Activated T-cell treated with anti-CD3 and anti-CD28 coated beads, Interleukin-2, amount 50 U/mL, for 24 hours (primary cell): ENCODE results near the gene PRKCE.

Experiments
- DNase-seq: peaks from one replicate; pipeline ENCODE4 v3.0.0-alpha.2; 2020
- H3K27ac Mint-ChIP-seq: 2 replicates; pipeline ENCODE4 v1.8.0; 2020; ENCODE audit warnings: mild to moderate bottlenecking, mixed read lengths
- H3K27me3 Mint-ChIP-seq: 2 replicates; pipeline ENCODE4 v1.8.0; 2020; ENCODE audit warnings: mixed read lengths
- H3K36me3 Mint-ChIP-seq: 2 replicates; pipeline ENCODE4 v1.8.0; 2020; ENCODE audit warnings: low read depth, mixed read lengths
- H3K4me1 Mint-ChIP-seq: 2 replicates; pipeline ENCODE4 v1.8.0; 2020; ENCODE audit warnings: low read depth, mixed read lengths
- H3K4me3 Mint-ChIP-seq: 2 replicates; pipeline ENCODE4 v1.8.0; 2020; ENCODE audit warnings: mild to moderate bottlenecking, moderate library complexity, mixed read lengths
- H3K9me3 Mint-ChIP-seq: 2 replicates; pipeline ENCODE4 v1.8.0; 2020; ENCODE audit warnings: mixed read lengths

PRKCE gene

DNA sequence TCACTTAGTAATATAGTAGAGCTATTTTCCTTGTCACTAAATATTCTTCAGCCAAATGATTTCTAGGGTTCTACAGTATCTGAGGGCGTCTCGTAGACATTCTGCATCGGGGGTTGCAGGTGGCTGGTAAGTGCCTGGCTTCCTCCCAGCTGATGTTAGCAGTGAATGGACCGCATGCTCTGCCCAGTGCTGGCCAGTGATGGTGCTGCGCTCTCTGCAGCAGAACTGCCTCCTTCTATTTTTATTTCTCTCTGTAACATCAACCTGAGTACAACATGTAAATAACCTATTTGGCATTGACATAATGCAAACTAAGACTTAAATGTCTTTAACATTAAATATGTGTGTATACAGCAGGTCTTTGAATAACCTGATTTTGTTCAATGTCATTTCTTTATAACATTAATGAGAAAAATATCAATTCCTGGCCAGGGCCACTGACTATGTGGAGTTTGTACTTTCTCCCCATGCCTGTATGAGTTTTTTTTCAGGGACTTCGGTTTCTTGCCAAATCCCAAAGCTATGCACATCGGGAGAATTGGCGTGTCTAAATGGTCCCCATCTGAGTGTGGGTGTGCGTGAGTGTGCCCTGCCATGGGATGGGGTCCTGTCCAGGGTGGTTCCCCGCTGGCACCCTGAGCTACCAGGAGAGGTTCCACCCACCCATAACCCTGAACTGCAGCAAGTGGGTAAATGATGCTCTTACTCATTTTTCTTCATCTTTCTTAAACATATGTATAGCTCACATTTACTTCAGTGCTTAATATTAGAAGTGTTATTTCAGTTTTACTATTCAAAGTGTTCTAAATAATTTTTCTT, 367.5 kb downstream of the PRKCE start:
- Mint-ChIP-seq H3K27me3 (no peaks in the 10 kb centered on the region), H3K9me3 (no peaks in the 10 kb centered on the region)

DNA sequence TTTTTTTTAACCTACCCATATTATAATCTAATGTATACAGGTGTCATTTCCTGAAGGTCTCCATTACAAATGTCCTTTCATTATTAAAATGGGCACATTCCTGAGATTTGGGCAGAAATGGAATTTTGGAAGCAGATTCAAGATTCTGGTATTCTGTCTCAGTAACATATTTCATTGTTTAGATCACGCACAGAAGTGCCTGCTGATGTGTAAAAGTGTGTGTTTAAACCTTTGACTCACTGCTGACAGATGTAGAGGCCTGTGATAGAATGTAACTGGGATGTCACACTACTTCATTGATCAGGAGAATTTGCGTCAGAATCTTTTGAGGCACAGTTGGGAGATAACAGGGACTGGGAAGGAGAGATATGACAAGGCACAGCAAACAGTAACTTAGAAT, 368.9 kb downstream of the PRKCE start:
- no peaks in the 10 kb centered on the region for H3K27me3 Mint-ChIP-seq
- peak overlapping the region; percentile 30 for H3K27ac Mint-ChIP-seq

More for the DNA sequence above, 367.5 kb downstream of the PRKCE start:
- peaks cover 13% of the 10 kb centered on the region for H3K36me3 Mint-ChIP-seq
- H3K27ac Mint-ChIP-seq: peak overlapping the region; percentile 71
- H3K4me1 Mint-ChIP-seq: peaks cover 8% of the 10 kb centered on the region
- no peak for DNase-seq
- H3K4me3 Mint-ChIP-seq: no peak overlapping the region

DNA sequence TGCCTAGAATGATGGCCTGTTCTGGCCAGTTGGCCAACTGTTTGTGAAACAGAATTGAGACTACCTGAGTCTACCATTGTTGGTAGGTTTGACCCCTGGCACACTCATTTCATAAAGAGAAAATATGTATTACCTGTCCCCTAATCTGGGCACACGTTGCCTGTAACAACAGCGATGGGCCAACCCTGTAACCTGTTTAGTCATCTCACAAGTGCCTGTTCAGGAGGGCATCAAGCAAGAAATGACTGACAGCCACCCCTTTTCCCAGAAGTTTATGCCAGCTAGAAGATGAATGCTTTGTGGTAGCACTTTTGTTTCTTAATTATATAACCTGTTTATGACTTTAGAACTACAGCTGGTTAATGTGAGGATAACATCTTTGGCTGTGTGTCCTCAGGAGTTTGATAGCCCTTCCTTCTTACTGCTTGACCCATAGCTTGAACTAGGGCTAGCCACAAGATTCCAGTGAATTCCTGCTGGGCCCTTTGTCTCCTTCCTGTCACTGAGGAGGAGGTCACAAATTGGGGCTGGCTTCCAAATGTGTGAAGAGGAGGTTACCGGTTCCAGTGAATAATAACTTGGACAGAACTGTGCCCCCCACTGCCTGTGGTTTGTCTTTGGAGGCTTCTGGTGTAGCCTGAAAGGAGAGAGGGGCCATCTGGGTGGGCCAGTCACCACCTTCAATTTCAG, 371.8 kb downstream of the PRKCE start:
- DNase-seq: no peak
- Mint-ChIP-seq H3K27ac (no peak overlapping the region), H3K4me1 (peaks cover 8% of the 10 kb centered on the region), H3K9me3 (no peaks in the 10 kb centered on the region), H3K4me3 (no peak overlapping the region), H3K36me3 (peaks cover 3% of the 10 kb centered on the region), H3K27me3 (no peaks in the 10 kb centered on the region)

More for the DNA sequence above, 368.9 kb downstream of the PRKCE start:
- H3K36me3 Mint-ChIP-seq: peaks cover 9% of the 10 kb centered on the region
- H3K9me3 Mint-ChIP-seq: no peaks in the 10 kb centered on the region
- DNase-seq: no peak
- peaks cover 8% of the 10 kb centered on the region for H3K4me1 Mint-ChIP-seq
- H3K4me3 Mint-ChIP-seq: no peak overlapping the region

DNA sequence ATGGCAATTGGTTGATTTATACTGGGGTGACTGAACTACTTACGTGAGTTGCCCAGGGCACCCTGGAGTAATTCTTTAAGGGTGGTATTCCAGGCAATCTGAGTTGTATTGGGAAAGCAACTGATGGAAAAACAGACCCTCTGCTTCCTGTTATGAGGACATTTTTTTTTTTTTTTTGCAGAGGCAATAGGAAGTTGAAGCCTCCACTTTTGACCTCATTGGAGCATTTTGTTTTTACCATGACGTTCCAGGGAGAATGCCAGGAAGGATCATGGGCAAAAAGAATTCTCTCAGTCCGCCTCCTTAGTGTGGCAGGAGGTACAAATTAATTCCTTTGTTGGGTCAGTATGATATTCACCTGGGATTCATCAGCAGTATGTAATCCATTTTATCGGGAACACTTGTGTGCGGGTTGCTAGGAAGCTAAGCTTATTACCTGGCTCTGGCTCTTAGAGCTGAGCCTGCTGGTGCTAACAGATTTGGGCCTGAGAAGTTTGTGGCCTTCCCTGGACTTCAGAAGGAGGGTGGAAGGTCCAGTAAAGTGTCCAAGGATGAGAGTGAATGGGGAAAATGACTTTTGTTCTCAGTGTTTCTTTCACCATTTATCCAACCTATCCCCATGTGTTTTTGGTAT, 372.8 kb downstream of the PRKCE start:
- Mint-ChIP-seq H3K27ac (no peak overlapping the region), H3K4me3 (no peak overlapping the region), H3K9me3 (no peaks in the 10 kb centered on the region), H3K4me1 (peaks cover 8% of the 10 kb centered on the region), H3K36me3 (peaks cover 3% of the 10 kb centered on the region), H3K27me3 (no peaks in the 10 kb centered on the region)
- no peak for DNase-seq

DNA sequence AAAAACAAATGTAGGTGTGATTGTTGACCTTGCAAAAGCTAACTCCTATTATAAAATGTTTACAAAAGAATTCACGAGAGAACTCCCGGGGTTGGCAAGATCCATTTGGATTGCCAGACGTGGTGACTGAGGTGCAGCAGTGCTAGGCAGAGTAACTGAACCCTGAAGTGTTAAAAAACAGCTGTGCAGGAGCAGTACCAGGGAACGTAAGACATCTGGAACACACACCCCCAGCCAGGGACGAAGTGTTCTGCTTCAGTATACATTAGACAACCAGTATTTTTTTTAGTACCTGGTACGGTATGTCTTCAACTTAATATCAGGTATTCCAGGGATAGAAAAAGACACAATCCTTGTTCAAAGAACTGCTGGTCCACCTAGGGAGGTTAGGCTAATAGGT, 373.6 kb downstream of the PRKCE start:
- Mint-ChIP-seq H3K27me3 (no peaks in the 10 kb centered on the region), H3K27ac (no peak overlapping the region), H3K36me3 (peaks cover 3% of the 10 kb centered on the region)

DNA sequence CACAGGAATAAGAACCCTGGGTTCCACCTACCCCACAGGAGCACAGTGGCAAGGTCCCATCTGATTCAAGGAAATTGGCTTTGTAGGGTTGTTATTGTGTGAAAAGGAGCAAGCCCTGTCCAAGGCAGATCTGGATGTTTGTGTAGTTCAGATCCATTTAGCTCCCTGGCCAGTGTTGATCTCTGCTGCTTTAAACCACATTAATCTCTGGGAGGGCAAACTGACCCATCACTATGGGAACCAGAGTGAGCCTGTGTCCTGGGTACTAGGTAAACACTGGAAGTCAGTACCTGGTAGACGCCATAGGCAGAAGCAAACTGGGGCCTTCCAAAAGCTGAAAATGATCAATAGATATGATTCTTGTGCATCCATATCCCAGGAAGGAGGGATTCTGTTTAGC, 374.2 kb downstream of the PRKCE start:
- Mint-ChIP-seq H3K9me3 (no peaks in the 10 kb centered on the region), H3K27me3 (no peaks in the 10 kb centered on the region), H3K27ac (no peak overlapping the region), H3K36me3 (peaks cover 3% of the 10 kb centered on the region), H3K4me1 (peaks cover 2% of the 10 kb centered on the region), H3K4me3 (no peak overlapping the region)
- DNase-seq: no peak

More for the DNA sequence above, 373.6 kb downstream of the PRKCE start:
- DNase-seq: no peak
- H3K9me3 Mint-ChIP-seq: no peaks in the 10 kb centered on the region
- H3K4me3 Mint-ChIP-seq: no peak overlapping the region
- H3K4me1 Mint-ChIP-seq: peaks cover 4% of the 10 kb centered on the region

DNA sequence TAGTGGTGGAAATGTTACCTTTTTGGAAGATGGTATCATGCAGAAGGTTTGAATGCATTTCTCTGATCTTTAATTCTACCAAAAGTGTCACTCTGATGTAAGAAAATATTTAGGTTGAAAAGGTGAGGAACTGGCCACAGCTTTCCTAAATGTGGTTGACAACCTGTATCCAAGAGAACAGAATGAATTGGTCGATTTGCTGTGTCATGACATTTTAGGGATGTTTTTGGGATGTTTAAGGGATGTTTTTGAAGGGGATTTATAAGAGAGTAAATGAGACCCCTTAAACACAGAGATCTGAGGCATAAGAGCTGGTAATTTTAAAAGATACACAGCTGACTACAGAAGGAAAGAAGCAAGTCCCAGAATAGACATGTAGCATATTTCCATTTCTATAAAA, 375.0 kb downstream of the PRKCE start:
- DNase-seq: no peak
- Mint-ChIP-seq H3K27me3 (no peaks in the 10 kb centered on the region), H3K27ac (no peak overlapping the region), H3K36me3 (peaks cover 3% of the 10 kb centered on the region), H3K4me1 (peaks cover 6% of the 10 kb centered on the region), H3K9me3 (no peaks in the 10 kb centered on the region), H3K4me3 (no peak overlapping the region)

DNA sequence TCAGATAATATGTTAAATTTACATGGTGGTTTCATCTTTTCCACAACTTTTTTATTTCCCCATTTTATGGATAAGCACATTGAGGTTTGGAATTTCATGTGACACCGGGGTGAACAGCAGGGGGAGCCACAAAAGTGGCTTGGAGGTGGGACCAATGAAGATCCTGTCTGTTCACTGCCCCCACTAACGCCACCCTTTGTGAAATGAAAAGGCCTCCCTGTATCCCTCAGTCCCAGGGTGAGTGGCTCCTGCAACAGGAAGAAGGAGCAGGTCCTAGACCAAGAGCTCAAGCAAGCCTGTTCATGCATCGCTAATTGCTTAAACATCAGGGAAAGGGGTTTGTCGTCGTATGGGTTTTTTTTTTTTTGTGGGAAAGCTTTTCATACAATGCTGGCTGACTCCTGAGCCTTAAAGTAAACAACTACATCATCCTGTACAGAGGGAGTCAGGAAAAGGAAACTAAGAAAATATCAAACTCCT, 377.9 kb downstream of the PRKCE start:
- H3K27me3 Mint-ChIP-seq: no peaks in the 10 kb centered on the region
- peaks cover 20% of the 10 kb centered on the region for H3K4me1 Mint-ChIP-seq
- H3K36me3 Mint-ChIP-seq: no peaks in the 10 kb centered on the region
- no peak overlapping the region for H3K27ac Mint-ChIP-seq
- H3K4me3 Mint-ChIP-seq: no peak overlapping the region
- no peak for DNase-seq
- H3K9me3 Mint-ChIP-seq: no peaks in the 10 kb centered on the region

DNA sequence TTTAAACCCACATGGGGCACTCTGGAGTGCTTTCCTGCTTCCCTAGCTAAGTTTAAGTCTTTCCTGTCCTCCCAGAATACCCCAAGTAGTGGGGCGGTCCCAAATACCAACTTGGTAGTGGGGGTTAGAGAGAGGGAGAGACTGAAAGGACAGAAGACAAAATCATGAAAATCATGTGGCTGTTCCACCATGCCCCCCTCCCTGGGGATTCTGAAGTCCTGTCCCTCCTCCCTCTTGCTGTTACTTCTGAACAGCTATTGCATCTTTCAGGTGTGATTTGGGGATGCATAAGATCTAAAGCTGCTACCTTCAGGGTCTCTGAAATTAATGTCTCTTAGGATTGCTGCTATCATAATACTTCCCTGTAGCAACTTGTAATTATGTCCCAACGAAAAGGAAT, 378.9 kb downstream of the PRKCE start:
- peaks cover 20% of the 10 kb centered on the region for H3K4me1 Mint-ChIP-seq
- no peaks in the 10 kb centered on the region for H3K27me3 Mint-ChIP-seq
- H3K27ac Mint-ChIP-seq: no peak overlapping the region
- DNase-seq: no peak
- no peaks in the 10 kb centered on the region for H3K9me3 Mint-ChIP-seq
- no peak overlapping the region for H3K4me3 Mint-ChIP-seq
- H3K36me3 Mint-ChIP-seq: no peaks in the 10 kb centered on the region

DNA sequence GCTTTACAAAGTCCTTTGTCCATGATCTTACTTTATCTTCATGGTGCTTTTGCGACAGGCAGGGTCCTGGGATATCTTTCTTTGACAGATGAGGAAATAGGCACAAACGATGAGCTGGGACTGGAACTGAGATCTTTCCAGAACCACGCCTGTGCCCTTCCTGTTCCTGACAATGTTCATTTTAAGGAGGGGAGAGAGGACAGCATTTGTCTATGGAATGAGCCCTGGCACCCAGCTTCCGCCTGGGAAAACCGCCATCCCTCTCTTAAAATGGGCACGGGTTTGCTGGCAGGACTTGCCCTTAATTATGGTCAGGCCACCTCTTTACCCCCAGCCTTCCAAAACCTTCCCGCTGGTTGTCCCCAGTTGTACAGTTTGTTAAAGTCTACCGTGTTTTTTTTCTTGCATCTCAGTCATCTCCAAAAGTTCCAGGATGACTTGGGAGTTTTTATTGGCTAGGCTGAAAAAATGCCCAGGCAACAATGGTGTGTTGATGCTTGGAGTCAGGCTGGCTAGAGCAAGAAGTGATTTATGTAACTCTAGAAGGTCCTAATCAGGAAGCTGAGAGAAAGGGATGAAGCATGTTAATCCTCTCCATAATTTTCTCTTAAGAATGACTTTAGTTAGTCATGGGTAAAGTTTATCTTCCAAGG, 380.8 kb downstream of the PRKCE start:
- H3K27ac Mint-ChIP-seq: peak overlapping the region; percentile 68
- H3K4me3 Mint-ChIP-seq: no peak overlapping the region
- no peak for DNase-seq
- no peaks in the 10 kb centered on the region for H3K9me3 Mint-ChIP-seq
- H3K27me3 Mint-ChIP-seq: no peaks in the 10 kb centered on the region
- no peaks in the 10 kb centered on the region for H3K36me3 Mint-ChIP-seq
- peaks cover 20% of the 10 kb centered on the region for H3K4me1 Mint-ChIP-seq

DNA sequence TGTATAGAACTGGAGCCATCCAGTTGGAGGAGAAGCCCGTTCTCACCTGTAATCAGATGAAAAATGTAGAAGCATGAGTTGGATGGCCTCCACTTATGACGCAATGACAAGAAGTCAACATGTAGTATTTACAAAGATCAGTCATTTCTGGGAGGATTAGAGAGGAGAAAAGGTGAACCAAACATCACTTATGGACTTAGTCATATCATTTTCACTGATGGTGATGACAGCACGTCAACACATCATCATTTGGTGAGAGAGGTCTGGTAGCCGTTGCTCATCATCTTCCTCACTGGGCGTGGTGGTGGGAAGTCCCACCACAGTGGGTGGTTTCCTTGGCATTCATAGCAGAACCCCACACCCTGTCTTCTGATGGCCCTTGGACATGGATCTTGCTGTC, 381.5 kb downstream of the PRKCE start:
- Mint-ChIP-seq H3K36me3 (no peaks in the 10 kb centered on the region), H3K9me3 (no peaks in the 10 kb centered on the region), H3K4me3 (no peak overlapping the region), H3K27ac (peak overlapping the region; percentile 80), H3K4me1 (peaks cover 20% of the 10 kb centered on the region), H3K27me3 (no peaks in the 10 kb centered on the region)
- peak; percentile 34 for DNase-seq

DNA sequence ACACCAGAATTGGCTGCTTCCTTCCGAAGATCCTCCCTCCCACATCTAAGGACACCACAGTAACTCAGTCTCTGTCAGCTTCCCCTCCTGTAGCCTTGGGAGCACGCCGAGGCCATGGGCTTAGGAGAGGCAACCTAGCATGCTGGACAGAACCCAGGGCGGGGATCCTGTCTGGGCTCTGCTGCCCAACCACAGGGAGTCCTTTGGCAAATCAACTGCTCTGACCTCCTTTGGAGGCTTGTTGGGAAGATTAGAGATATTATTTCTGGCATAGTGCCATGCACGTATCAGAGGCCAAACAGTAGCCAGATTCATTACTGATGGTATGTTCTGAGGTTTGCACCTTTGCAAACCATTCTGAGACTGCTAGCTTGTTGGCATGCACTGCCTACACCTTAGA, 383.1 kb downstream of the PRKCE start:
- H3K4me1 Mint-ChIP-seq: peaks cover 20% of the 10 kb centered on the region
- no peak for DNase-seq
- H3K9me3 Mint-ChIP-seq: no peaks in the 10 kb centered on the region
- no peaks in the 10 kb centered on the region for H3K36me3 Mint-ChIP-seq
- H3K27me3 Mint-ChIP-seq: no peaks in the 10 kb centered on the region
- H3K27ac Mint-ChIP-seq: no peak overlapping the region
- no peak overlapping the region for H3K4me3 Mint-ChIP-seq

DNA sequence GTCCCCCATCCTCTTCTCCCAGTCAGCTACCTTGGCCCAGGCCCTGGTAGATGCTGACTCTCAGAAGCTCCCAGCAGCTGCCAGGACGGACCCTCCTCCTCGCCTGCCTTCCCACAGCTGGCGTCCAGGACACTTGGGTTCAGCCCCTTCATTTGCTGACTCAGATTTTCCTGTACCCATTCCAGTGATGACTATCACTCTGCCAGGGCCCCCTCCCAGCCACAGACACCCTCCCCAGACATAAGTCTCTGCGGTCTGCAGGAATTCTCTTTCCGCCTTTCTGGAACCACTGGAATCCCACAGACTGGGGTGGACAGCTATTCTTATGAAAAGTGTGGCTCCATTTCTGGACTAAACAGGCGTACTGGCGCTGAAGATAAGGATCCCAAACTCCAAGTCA, 385.5 kb downstream of the PRKCE start:
- Mint-ChIP-seq H3K27me3 (no peaks in the 10 kb centered on the region), H3K4me3 (no peak overlapping the region), H3K4me1 (peaks cover 16% of the 10 kb centered on the region), H3K27ac (no peak overlapping the region), H3K9me3 (no peaks in the 10 kb centered on the region), H3K36me3 (no peaks in the 10 kb centered on the region)
- no peak for DNase-seq

DNA sequence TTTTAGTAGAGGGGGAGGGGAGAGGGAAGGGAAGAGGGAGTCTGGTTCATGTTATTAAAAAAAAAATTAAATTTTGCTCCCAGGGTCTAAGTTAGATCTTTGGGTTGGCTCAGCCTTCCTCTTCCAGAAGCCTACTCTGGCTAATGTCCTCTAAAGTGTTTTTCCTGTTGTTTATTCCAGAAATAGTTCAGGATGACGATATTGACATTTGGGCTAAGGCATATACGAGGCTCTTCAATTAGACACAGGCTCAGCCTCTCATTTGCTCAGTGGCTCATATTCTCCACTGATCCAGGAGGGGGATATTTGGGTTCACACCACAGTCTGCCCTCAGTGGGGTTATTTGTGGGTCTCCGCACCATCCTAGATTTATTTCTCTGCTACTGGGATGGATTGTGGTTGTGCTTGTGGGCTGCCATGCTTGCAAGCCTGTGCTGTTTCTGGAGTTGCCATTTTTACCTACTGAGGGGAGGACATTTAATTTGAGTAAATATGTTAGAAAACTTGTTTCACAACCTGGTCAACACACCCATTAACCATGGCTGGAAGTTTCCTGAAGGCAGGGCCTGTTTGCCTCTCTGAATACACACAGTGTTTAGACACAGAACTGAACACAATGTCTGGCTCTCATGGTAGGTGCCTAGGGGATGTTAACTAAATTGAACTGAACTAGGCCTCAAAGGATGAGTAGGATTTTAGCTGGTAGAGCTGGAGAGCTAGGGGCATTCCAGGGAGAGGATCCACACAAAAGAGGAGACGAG, 388.2 kb downstream of the PRKCE start:
- no peak for DNase-seq
- no peaks in the 10 kb centered on the region for H3K27me3 Mint-ChIP-seq
- H3K36me3 Mint-ChIP-seq: no peaks in the 10 kb centered on the region
- H3K9me3 Mint-ChIP-seq: no peaks in the 10 kb centered on the region
- no peak overlapping the region for H3K27ac Mint-ChIP-seq
- H3K4me1 Mint-ChIP-seq: peaks cover 1% of the 10 kb centered on the region
- no peak overlapping the region for H3K4me3 Mint-ChIP-seq
